ENCODE results near the gene LDB2.

GRCh38 chr4:16864199-16864598, 34.2 kb downstream of the LDB2 start:
- TF ChIP-seq MAX (IDR thresholded peaks at IDR 0.05) (no peak), JUN (IDR thresholded peaks at IDR 0.05) (no peak), REST (IDR thresholded peaks at IDR 0.05) (no peak), CTCF (IDR thresholded peaks at IDR 0.05) (no peak), RAD21 (conservative IDR thresholded peaks at IDR 0.05 in 1 of 2, IDR thresholded peaks at IDR 0.05 in 1 of 2) (no peak), EP300 (IDR thresholded peaks at IDR 0.05) (no peak), POLR2A (IDR thresholded peaks at IDR 0.05; ENCODE audit: low read length) (no peak), CHD2 (IDR thresholded peaks at IDR 0.05; ENCODE audit: low read length, partially characterized antibody) (no peak)

Data from A549 (cell line).